Hepatocyte (in vitro differentiated cells): ENCODE data around the gene BEND7. TPM values are rescaled to one million over a fixed set of nuclear protein-coding genes. Genes with fewer than 3 reads are reported as not detected.

Experiments
- DNase-seq: peaks from one replicate; pipeline ENCODE4 v3.0.0-alpha.2; 2016; ENCODE audit warnings: low spot score
- H2AFZ ChIP-seq: fragments of 200-600 bp; sonication (generic); 2 replicates; pipeline ENCODE4 v1.6.0; 2016; ENCODE audit warnings: antibody characterized with exemption, mild to moderate bottlenecking
- H3K27ac ChIP-seq: fragments of 200-600 bp; sonication (generic); 2 replicates; pipeline ENCODE4 v1.5.1; 2016; ENCODE audit warnings: mild to moderate bottlenecking
- H3K27me3 ChIP-seq: fragments of 200-600 bp; sonication (generic); 2 replicates; pipeline ENCODE4 v1.6.1; 2016
- H3K36me3 ChIP-seq: fragments of 200-600 bp; sonication (generic); replicated peaks from 2 replicates; pipeline ENCODE4 v1.5.1; 2016; ENCODE audit warnings: low read depth; ENCODE audit not compliant: insufficient read depth
- H3K4me1 ChIP-seq: fragments of 200-600 bp; sonication (generic); 2 replicates; pipeline ENCODE4 v1.5.1; 2016; ENCODE audit warnings: mild to moderate bottlenecking, moderate library complexity; ENCODE audit not compliant: insufficient read depth
- H3K4me2 ChIP-seq: fragments of 200-600 bp; sonication (generic); 2 replicates; pipeline ENCODE4 v1.6.0; 2016
- H3K4me3 ChIP-seq: fragments of 200-600 bp; sonication (generic); 2 replicates; pipeline ENCODE4 v1.5.1; 2016; ENCODE audit warnings: mild to moderate bottlenecking
- H3K79me2 ChIP-seq: fragments of 200-600 bp; sonication (generic); 2 replicates; pipeline ENCODE4 v1.6.0; 2017; ENCODE audit warnings: mild to moderate bottlenecking
- H3K9me2 ChIP-seq: fragments of 200-600 bp; sonication (generic); replicated peaks from 2 replicates; pipeline ENCODE4 v1.6.0; 2017; ENCODE audit warnings: mild to moderate bottlenecking; ENCODE audit not compliant: insufficient read depth
- H3K9me3 ChIP-seq: fragments of 200-600 bp; sonication (generic); 2 replicates; pipeline ENCODE4 v1.5.1; 2016; ENCODE audit warnings: low read depth, mild to moderate bottlenecking
- H4K20me1 ChIP-seq: fragments of 200-600 bp; sonication (generic); 2 replicates; pipeline ENCODE4 v1.6.0; 2016; ENCODE audit warnings: mild to moderate bottlenecking; ENCODE audit not compliant: insufficient read depth, poor library complexity, severe bottlenecking
- EZH2 ChIP-seq: fragments of 200-600 bp; sonication (generic); IDR thresholded peaks from 2 replicates; pipeline ENCODE4 v1.6.1; 2016; ENCODE audit warnings: antibody characterized with exemption, mild to moderate bottlenecking, borderline replicate concordance
- WGBS: methylation state at CpG from one replicate; pipeline ENCODE4 v1.1.6; 2016; ENCODE audit warnings: low lambda C conversion rate; ENCODE audit errors: missing lambda C conversion rate; 5-methylcytosine and 5-hydroxymethylcytosine counted together
- polyA plus RNA-seq: library from polyadenylated mRNA; unstranded; fragments of >200 nt; fragmentation: Nextera tagmentation; extraction: Ambion mirVana; gene quantifications from 2 replicates; pipeline ENCODE4 v1.2.1, GENCODE V29; 2016
- small RNA-seq: library from RNA; depleted of rRNA; stranded (forward); fragments of <200 nt; gene quantifications from one replicate; pipeline ENCODE3, GENCODE V24; 2014
- total RNA-seq: library from RNA; depleted of rRNA; stranded (reverse); fragments of >200 nt; gene quantifications from 2 replicates; pipeline ENCODE4 v1.2.3, GENCODE V29; 2014

BEND7 gene
- total and polyA plus RNA-seq, 2 experiments from 2014 or later = 7.6 to 8.2 TPM

DNA sequence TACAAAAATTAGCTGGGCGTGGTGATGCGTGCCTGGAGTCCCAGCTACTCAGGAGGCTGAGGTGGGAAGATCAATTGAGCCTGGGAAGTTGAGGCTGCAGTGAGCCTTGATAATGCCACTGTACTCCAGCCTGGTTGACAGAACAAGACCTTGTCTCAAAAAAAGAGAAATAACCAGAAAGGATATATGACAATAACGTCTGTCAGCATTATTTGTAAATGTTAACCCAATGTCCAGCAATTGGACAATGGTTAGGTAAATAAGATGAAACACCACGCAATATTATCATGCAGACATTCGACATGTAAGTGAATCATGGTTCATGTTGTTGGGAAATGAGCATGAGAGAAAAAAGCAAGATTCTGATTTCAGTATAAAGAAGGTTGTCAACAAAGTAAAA, 136.1 kb downstream of the BEND7 start:
- no peaks in the 10 kb centered on the region for H3K27me3 ChIP-seq
- no peak for TF ChIP-seq EZH2
- no peak for DNase-seq

More for the DNA sequence above, 136.1 kb downstream of the BEND7 start:
- WGBS = 92% methylated on average over 5 of the region's 5 CpGs
- H3K9me3 ChIP-seq = no peaks in the 10 kb centered on the region
- no peak overlapping the region for H3K4me2 ChIP-seq
- no peak overlapping the region for H3K27ac ChIP-seq
- H4K20me1 ChIP-seq = no peaks in the 10 kb centered on the region
- no peaks in the 10 kb centered on the region for H3K79me2 ChIP-seq
- H3K36me3 ChIP-seq = no peaks in the 10 kb centered on the region
- H3K9me2 ChIP-seq = no peaks in the 10 kb centered on the region
- no peak overlapping the region for H2AFZ ChIP-seq
- H3K4me3 ChIP-seq = no peak overlapping the region
- H3K4me1 ChIP-seq = no peaks in the 10 kb centered on the region

Small RNAs within 50 kb of the gene (small RNA-seq; reads per million reads assigned to genes)
- not detected for gene RF00019

Other genes with a start within 250 kb of the BEND7 start
- 50.1 and 62.3 TPM in 2 replicates for gene PHYH, start 228.9 kb downstream of the BEND7 start, total RNA-seq
- gene PHYH, start 228.9 kb downstream of the BEND7 start, polyA plus RNA-seq = 64.0 and 83.7 TPM in 2 replicates
- gene SEPHS1, start 180.7 kb downstream of the BEND7 start, total RNA-seq = 48.5 and 52.8 TPM in 2 replicates
- gene SEPHS1, start 180.7 kb downstream of the BEND7 start, polyA plus RNA-seq = 41.5 and 45.9 TPM in 2 replicates
- 24.7 and 26.3 TPM in 2 replicates for gene PRPF18, start 58.0 kb upstream of the BEND7 start, total RNA-seq
- 19.3 and 23.2 TPM in 2 replicates for gene PRPF18, start 58.0 kb upstream of the BEND7 start, polyA plus RNA-seq